K562 (cell line): ENCODE results near the gene CSAD. TPM values are rescaled to one million over a fixed set of nuclear protein-coding genes. Genes with fewer than 3 reads are reported as not detected.

ENCODE experiments used
- ATAC-seq: fragments of 200-7000 bp; cut with Tn5 transposase; 3 replicates; pipeline ENCODE4 v1.9.1; 2020; ENCODE audit warnings: moderate library complexity
- BruUV-seq: library from RNA; stranded (reverse); fragments of 400-500 nt; replicated peaks from 2 replicates; lab custom pipeline; 2021; lab: Mats Ljungman, UMichigan
- CTCF ChIA-PET: fragments of 300-600 bp; formaldehyde crosslinking; extraction: SDS; loops from one replicate; lab custom pipeline; 2021; ENCODE audit warnings: low intra/inter-chr PET ratio; lab: Yijun Ruan, JAX
- POLR2A ChIA-PET: fragments of 300-600, 350-650 bp; sonication (Branson Sonifier 250); formaldehyde crosslinking; extraction: SDS; loops from one replicate; lab custom pipeline; 2021; ENCODE audit warnings: antibody characterized with exemption, inconsistent platforms; lab: Yijun Ruan, JAX
- DNase-seq, 4 experiments: peaks; one replicate each; pipeline versions ENCODE4 v3.0.0 to v3.0.0-alpha.2; 2011 to 2018; ENCODE audit warnings: low spot score in 3 of 4, mixed read lengths in 3 of 4; ENCODE audit errors: extremely low read depth in 1 of 4
- FAIRE-seq: peaks from 2 replicates; lab custom pipeline; 2011; peaks lifted over from hg19 to GRCh38; lab: Jason Lieb, UNC
- H2AFZ ChIP-seq: 2 replicates; pipeline ENCODE4 v1.6.0; 2011; ENCODE audit warnings: low read depth, low read length, control low read depth, inconsistent platforms
- H3K27ac ChIP-seq: fragments of 200-600 bp; 3 replicates; pipeline ENCODE4 v1.8.0; 2011; ENCODE audit warnings: low read depth, mild to moderate bottlenecking, control low read depth, inconsistent platforms, low read length, moderate library complexity, mixed read lengths; ENCODE audit errors: extremely low read depth
- H3K27me3 ChIP-seq, 2 experiments: fragments of 300-600 bp in 1 of 2; 2 replicates in 1 of 2; 3 replicates in 1 of 2; pipeline versions ENCODE4 v1.6.0 to v1.8.0; 2011; ENCODE audit warnings: inconsistent platforms in 2 of 2, low read length in 2 of 2, mild to moderate bottlenecking in 1 of 2, mixed read lengths in 1 of 2, moderate library complexity in 1 of 2; ENCODE audit not compliant: control insufficient read depth in 2 of 2, insufficient read depth in 2 of 2
- H3K36me3 ChIP-seq: fragments of 300-600 bp; 3 replicates; pipeline ENCODE4 v1.8.0; 2011; ENCODE audit warnings: mild to moderate bottlenecking, low read length, inconsistent platforms; ENCODE audit not compliant: control insufficient read depth, insufficient read depth
- H3K4me1 ChIP-seq, 2 experiments: fragments of 200-600 bp in 1 of 2; replicated peaks in 1 of 2; 2 replicates in 1 of 2; 3 replicates in 1 of 2; pipeline versions ENCODE4 v1.5.1 to v1.8.0; 2011; ENCODE audit warnings: inconsistent platforms in 2 of 2, low read length in 2 of 2, mild to moderate bottlenecking in 1 of 2, mixed read lengths in 1 of 2, moderate library complexity in 1 of 2; ENCODE audit not compliant: control insufficient read depth in 2 of 2, insufficient read depth in 2 of 2
- H3K4me2 ChIP-seq: 2 replicates; pipeline ENCODE4 v1.6.1; 2011; ENCODE audit warnings: low read length, control low read depth, inconsistent platforms, mixed read lengths; ENCODE audit not compliant: insufficient read depth
- H3K4me3 ChIP-seq: fragments of 200-600 bp; sonication (generic), shearing (Covaris generic); 2 replicates; pipeline ENCODE4 v1.5.1; 2016; ENCODE audit warnings: control low read depth, inconsistent platforms
- H3K79me2 ChIP-seq: fragments of 200-600 bp; 3 replicates; pipeline ENCODE4 v1.8.0; 2011; ENCODE audit warnings: low read length, inconsistent platforms; ENCODE audit not compliant: control insufficient read depth, insufficient read depth
- H3K9ac ChIP-seq, 2 experiments: 2 replicates each; pipeline versions ENCODE4 v1.6.0 to v1.6.1; 2011; ENCODE audit warnings: low read depth in 2 of 2, low read length in 2 of 2, control low read depth in 1 of 2, inconsistent platforms in 1 of 2, mild to moderate bottlenecking in 1 of 2, mixed read lengths in 1 of 2; ENCODE audit not compliant: insufficient read depth in 1 of 2
- H3K9me1 ChIP-seq: one replicate; pipeline ENCODE4 v1.6.0; 2011; ENCODE audit warnings: inconsistent platforms, mild to moderate bottlenecking, low read length, moderate library complexity; ENCODE audit not compliant: control insufficient read depth, insufficient read depth
- H3K9me3 ChIP-seq: replicated peaks from 2 replicates; pipeline ENCODE4 v1.5.1; 2011; ENCODE audit warnings: low read depth, low read length, inconsistent platforms; ENCODE audit not compliant: control insufficient read depth, insufficient read depth
- H4K20me1 ChIP-seq: replicated peaks from 2 replicates; pipeline ENCODE4 v1.6.1; 2011; ENCODE audit warnings: low read length, inconsistent platforms, mixed read lengths; ENCODE audit not compliant: control insufficient read depth, insufficient read depth
- CTCF ChIP-seq, 3 experiments: IDR thresholded peaks in 2 of 3; conservative IDR thresholded peaks in 1 of 3; 2 replicates each; pipeline ENCODE4 v1.5.1; 2011 to 2012; ENCODE audit warnings: low read length in 3 of 3, mild to moderate bottlenecking in 3 of 3, control low read depth in 2 of 3, improper control_type of control experiment in 1 of 3, inconsistent platforms in 1 of 3, low read depth in 1 of 3, mixed read lengths in 1 of 3, moderate library complexity in 1 of 3; ENCODE audit not compliant: insufficient read depth in 2 of 3
- WGBS: fragments of 100-300 bp; shearing (Covaris generic); methylation state at CpG from one replicate; pipeline ENCODE4 v1.1.6; 2016; ENCODE audit warnings: low coverage, mixed read lengths; ENCODE audit not compliant: insufficient coverage; ENCODE audit errors: missing lambda C conversion rate; 5-methylcytosine and 5-hydroxymethylcytosine counted together
- in situ Hi-C: fragments of 300-500 bp; cut with MboI; formaldehyde crosslinking; loops from 4 replicates; pipeline ENCODE4 v1.15.0; 2018; ENCODE audit warnings: inconsistent platforms, mixed read lengths
- intact Hi-C: fragments of 100-400 bp; cut with micrococcal nuclease; formaldehyde crosslinking; loops from 2 replicates; pipeline ENCODE4 v1.14.2; 2022
- polyA plus RNA-seq, 8 experiments: library from polyadenylated mRNA; depleted of rRNA in 4 of 8; stranded (reverse) in 5 of 8; unstranded in 3 of 8; fragments of >200 nt; fragmentation: Nextera tagmentation in 2 of 8; fragmentation: Illumina TruSeq in 1 of 8; extraction: Ambion mirVana in 2 of 8; extraction: Trizol in 1 of 8; gene quantifications; 2 replicates each; pipeline versions ENCODE4 v1.2.1 to v1.2.3, GENCODE V29; 2011 to 2014; ENCODE audit warnings: inconsistent platforms in 1 of 8, missing spikeins in 1 of 8
- total RNA-seq, 7 experiments: library from RNA; depleted of rRNA in 6 of 7; stranded (reverse); fragments of >200 nt in 6 of 7; fragmentation: Illumina TruSeq in 2 of 7; extraction: Trizol in 2 of 7; gene quantifications; 2 replicates each; pipeline versions ENCODE4 v1.2.1 to v1.2.3, GENCODE V29; 2011 to 2021; ENCODE audit warnings: low replicate concordance in 1 of 7
- TF ChIP-seq, protein P1 (sequence below): fragments of 250-450 bp; sonication (Bioruptor Pico); IDR thresholded peaks from 2 replicates; pipeline ENCODE4 v1.6.1; 2021; ENCODE audit warnings: mild to moderate bottlenecking

Gene CSAD
- total and polyA plus RNA-seq, 9 of the 15 experiments (the other 6 are each of a cell fraction or from before 2014, with no cell fraction given): 1.8 to 19.6 (median 8.1) TPM

DNA sequence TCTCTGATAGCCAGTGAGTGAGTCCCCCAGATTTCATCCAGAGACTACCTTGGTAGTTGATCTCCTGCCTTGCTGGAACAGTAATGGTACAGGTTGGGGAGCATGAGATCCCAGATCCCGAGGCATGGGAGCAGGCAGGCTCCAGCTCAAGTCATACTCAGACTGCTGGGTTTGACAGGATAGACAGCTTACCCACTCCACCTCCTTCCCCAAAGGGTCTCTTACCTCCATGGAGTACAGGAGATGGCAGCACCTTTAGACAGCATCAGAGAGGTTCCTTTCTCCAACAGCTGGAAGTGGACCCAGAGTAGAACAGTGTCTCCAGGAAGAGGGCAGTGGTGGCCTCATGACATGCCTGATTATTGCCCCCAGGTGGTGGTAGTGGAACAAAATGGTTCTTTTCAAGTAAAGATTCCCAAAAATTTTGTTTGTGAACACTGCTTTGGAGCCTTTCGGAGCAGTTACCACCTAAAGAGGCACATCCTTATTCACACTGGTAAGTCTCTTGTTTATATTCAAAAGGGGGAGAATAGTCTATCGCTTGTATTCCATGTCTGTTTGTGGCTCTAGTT lies 4.9 kb upstream of the CSAD start:
- no TSS peak for BruUV-seq
- intact Hi-C loops: no loop called here
- Histone ChIP-seq H3K4me2 (no peak overlapping the region), H3K27me3 (no peaks in the 10 kb centered on the region), H4K20me1 (peaks cover 4% of the 10 kb centered on the region; the same call in 1 of the 2 replicates), H3K79me2 (peaks cover 29% of the 10 kb centered on the region), H3K27ac (no peak overlapping the region), H3K4me3 (no peak overlapping the region), H2AFZ (no peak overlapping the region), H3K9ac (no peak overlapping the region), H3K36me3 (peaks cover 71% of the 10 kb centered on the region), H3K4me1 (peaks cover 16 to 19% of the 10 kb centered on the region in 2 experiments; a peak in 4 of 5 replicates), H3K9me3 (peaks cover 5% of the 10 kb centered on the region), H3K9me1 (no peaks in the 10 kb centered on the region)
- ATAC-seq (no peak), DNase-seq (peak in 1 of 4 experiments; percentile 16), FAIRE-seq (no peak)
- CTCF ChIA-PET: no interaction called here
- WGBS: 97% methylated on average over 3 of the region's 3 CpGs
- POLR2A ChIA-PET: interaction anchor here (0.6 to 0.8 kb wide), 4 partner anchors 10 to 161 kb away, joined by 3 to 4 read pairs (median 4); no protein-coding TSS in a partner anchor
- in situ Hi-C loops: loop anchor here (10.0 kb wide), 1 partner anchor 761 kb away; no protein-coding TSS in a partner anchor
- TF ChIP-seq, protein P1, sequence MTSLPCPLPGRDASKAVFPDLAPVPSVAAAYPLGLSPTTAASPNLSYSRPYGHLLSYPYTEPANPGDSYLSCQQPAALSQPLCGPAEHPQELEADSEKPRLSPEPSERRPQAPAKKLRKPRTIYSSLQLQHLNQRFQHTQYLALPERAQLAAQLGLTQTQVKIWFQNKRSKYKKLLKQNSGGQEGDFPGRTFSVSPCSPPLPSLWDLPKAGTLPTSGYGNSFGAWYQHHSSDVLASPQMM (CRISPR knock-in tag): no peak
- peak in 1 of 3 experiments; percentile 28; a peak in 1 of 6 replicates for TF ChIP-seq CTCF (IDR thresholded peaks at IDR 0.05 in 2 of 3, conservative IDR thresholded peaks at IDR 0.05 in 1 of 3; ENCODE audit: insufficient read depth in 2 of 3, low read depth in 1 of 3, low read length in 3 of 3)
